Fibroblast of skin of left quadriceps (primary cell): Measurements from ENCODE around the gene PDK3.

Experiments used
- DNase-seq, 2 experiments: peaks; one replicate each; pipeline ENCODE4 v3.0.0-alpha.2; 2013; ENCODE audit warnings: low read depth in 2 of 2

The PDK3 gene

DNA sequence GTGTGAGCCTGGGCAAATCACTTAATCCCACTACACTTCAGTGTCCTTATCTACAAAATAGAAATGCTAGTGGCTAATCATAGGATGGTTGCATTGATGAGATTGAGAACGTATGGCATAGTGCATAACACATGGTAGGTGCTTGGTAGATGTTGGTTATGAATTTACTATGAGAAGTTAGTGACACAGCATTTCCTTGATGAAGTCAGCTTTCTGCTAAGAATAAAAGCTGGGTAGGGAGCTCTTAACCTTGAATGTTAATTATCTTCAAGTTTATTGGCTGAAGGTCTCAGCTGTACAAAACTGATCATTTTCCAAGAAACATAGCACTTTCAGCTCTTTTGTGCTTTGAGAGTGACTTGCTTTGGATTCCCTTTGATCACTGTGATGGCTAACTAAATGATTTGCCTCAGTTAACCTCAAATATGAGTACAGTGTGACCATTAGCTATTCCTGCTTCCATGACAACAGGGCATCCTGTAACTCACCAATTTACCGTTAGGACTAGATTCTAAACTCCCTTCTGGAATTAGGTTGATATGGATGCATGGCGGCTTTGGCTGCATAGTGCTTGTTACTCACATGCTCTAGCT is 17.8 kb downstream of the PDK3 start:
- DNase-seq = no peak

DNA sequence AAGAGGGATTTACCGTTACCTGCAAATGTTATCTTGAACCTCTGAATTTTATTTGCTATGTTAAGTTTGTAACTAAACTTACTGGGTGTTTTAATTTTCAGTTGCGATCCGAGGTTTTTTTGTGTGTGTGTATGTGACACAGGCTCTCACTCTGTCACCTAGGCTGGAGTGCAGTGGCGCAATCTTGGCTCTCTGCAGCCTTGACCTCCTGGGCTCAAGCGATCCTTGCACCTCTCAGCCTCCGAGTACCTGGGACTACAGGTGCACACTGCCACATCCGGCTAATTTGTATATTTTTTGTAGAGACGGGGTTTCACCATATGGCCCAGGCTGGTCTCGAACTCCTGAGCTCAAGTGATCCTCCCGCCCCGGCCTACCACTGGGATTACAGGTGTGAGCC is 18.5 kb downstream of the PDK3 start:
- no peak for DNase-seq

DNA sequence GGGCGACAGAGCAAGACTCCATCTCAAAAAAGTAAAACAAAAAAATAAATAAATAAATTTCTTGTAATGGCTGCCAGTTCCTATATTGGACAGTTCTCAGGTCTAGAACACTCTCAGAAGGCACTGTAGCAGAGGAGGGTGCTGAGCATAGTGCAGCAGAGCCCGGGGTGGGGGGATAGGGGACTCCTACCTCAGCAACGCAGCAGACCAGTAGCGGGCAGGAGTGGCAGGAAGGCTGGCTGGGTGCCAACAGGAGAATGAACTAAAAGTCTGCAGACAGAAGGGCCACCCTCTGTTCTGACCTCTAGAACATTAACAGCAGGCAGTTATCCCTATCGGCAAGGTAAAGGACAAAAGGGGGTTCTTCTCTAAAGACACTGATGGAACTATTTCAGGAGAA is 20.2 kb downstream of the PDK3 start:
- DNase-seq = no peak

DNA sequence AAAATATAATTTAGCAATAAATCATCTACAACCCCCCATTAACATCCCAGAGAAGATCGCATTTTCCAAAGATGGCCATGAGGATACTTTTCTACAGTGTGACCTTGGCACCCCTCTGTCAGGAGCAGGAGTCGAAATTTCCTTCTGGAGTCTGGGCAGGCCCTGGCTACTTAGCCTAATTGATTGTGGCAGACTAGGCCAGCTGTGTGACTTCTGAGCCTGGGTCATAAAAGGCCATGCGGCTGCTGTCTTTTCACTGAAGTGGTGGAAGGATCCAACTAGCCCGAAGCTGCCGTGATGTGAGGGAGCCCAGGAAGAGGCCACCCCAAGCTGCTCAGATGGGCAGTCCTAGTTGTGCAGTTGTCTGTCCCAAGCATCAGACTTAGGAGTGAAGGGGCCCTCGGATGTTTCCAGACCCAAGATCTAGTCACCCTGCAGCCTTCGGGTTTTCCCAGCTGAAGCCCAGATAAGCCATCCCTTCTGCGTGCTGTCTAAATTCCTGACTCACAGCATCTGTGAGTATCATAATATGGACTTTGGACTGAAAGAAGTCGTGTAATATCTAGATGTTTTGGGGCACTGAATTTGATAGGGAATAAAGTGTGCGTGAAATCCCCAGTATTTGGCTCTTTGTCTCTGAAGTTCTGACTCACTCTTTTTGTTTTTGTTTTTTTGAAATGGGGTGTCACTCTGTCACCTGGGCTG is 21.0 kb downstream of the PDK3 start:
- no peak for DNase-seq

DNA sequence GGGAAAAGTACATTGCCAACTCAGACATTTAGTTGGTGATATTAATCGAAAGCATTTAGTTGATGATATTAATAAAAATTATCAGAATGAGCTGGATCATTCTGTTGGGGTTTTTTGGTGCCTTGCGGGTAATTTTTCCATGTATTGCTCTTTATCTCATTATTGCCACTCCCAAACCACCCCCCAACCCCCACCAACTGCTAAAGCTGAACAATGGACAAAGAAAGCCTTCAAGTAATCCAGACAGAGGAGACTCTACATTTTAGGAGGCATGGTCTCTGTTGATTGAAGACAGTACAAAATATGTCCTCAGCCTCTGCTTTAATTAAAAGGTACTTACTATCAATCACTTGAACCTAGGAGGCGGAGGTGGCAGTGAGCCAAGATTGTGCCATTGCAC is 22.5 kb downstream of the PDK3 start:
- no peak for DNase-seq

DNA sequence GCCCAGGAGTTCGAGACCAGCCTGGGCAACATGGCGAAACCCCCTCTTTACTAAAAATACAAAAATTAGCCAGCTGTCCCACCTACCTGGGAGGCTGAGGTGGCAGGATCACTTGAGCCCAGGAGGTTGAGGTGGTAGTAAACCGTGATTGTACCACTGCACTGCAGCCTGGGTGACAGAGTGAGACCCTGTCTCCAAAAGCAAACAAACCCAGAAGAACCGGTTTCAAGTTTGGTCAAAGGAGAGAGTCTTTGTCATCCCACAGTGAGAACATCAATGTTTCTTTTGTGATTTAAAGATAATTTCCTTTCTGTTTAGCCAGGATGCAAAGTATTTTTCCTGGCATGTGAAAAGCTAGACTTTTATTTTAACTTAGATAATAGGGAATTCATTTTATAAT is 26.7 kb downstream of the PDK3 start:
- DNase-seq = no peak

DNA sequence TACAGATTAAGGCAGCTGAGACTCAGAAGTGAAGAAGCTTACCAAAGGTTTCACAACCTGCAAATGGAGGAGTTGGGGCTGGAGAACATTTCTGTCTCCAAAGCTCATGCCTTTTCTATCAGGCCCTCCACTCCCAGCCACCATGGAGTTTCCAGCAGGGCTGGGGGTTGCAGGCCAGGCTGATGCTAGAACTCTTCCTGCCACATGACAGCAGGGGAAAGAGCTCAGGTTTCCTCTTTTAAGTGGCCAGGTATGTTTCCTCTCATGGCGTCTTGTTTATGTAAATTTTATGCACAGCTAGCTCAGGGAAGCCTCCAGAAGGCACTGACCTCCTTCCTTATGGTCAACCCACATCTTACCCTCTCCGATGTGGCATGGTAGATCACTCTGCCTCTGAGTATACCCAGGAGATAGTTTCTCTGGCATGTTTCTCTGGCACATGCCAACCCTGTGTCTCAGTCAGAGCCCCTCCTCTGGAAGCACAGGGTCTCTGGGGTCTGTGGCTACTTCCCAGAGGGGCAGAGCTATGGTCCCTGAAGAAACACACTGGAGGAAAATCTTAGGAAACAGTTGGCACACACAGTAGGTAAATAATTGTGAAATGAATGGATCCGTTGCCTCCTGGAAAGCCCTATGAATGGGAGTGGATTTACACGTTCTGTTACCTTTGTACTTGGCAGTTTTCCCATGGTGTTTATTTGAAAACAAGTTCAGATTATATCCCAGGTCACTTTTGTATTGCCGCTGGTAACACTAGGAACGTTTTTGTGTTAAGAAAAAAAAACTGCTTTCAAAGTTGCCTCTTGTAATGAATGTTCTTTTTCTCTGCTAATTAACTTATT is 28.9 kb downstream of the PDK3 start:
- DNase-seq = no peak

DNA sequence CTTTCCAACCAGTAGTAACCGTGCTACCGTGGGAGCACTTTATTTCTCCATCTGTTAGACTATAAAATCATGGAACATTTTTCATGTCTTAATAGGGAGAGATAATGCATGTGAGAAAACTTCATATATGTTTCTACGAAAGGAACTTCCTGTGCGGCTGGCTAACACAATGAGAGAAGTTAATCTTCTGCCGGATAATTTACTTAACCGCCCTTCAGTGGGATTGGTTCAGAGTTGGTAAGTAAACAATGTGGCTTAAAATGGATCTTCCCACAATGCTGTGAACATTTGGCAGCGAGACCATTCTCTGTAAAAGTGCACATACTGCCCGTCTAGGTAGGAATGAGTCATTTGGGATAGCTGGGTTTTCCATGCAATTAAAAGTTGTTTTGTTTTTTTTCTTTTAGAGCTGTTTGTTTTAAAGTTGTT is 29.6 kb downstream of the PDK3 start:
- peak; percentile 35 to 37 for DNase-seq

DNA sequence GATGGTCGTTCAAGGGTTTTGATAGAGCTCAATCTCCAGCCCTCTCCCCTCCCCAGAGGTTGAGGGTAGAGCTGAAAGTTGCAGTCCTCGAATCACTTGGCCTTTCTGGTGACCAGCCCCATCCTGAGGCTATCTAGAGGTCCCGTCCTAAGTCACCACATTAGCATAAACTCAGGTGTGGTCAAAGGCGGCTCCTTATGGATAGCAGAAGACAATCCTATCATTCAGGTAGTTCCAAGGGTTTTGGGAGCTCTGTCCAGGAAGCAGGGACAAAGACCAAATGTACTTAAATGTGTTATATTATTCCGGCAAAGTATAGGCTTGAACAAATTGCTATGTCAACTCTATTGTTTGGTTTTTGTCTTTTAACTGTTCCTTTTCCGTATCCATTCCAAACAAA is 30.6 kb downstream of the PDK3 start:
- no peak for DNase-seq

DNA sequence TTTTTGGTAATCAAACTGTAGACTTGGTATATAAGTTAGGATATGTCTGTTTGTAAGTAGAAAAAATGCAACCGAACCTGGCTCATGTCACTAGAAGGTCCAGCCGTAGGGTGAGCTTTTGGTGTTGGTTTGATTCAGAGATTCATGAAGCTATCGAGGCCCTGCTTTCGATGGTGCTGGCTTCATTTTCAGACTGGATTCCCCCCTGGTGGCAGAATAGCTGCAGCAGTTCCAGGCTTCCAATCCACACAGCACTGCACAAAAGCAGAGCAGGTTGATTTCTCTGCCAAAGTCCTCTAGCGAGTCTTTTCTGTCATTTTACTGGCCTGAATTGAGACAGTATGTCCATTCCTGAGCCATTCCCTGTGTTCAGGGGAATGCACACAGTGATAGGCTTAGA is 33.1 kb downstream of the PDK3 start:
- DNase-seq = no peak

DNA sequence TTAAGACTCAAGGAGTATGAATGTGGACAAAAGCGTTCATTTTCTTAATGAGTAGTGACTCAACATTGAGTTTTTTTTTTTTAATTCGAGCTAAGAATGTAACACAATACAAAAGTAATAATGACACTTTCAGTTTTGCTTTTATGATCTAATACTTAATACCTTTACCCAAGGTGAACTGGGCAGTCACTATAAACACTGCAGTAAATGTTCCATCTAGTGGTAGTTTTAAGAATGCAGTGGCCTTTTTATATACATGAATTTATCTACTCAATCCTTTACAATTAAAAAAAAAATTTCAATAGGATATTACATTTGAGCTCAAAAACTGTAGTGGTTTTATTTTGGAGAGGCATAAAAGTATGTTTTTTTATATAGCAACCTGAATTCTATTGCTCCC is 33.9 kb downstream of the PDK3 start:
- no peak for DNase-seq

DNA sequence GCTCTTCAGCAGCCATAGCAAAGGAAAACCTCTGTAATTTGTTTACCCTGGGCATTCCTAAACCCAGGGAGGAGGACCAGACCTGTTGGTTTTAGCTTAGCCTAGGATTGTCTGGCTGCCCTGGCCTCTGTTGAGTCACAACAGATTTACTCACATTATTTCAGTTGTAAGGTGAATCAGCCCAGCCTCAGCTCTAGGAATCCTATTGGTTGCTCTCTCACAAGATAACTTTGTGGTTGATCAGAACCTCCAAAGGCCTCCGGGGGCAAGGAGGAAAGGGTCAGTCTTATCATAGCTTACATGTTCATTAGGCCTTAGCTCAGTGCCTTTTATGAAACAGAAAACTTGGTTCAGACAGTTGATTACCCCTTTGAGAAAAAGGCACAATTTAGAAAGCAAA is 41.0 kb downstream of the PDK3 start:
- DNase-seq = no peak

DNA sequence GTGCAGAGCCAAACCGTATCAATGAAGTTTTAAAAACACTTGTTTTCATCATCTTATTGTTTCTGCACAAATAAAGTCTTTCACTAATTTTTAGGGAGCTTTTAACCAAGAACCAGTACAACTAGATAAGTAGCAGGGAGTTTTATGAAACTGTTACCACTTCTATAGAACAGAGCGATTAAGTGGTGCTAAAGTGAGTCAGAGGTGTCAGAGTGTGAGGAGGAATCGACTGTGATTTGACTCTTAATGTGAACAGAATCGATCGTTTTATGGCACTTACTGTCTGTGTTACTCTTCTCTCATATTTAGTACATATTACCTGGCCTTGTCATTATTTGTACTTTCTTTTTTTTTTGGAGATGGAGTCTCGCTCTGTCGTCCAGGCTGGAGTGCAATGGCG is 43.3 kb downstream of the PDK3 start:
- DNase-seq = no peak

DNA sequence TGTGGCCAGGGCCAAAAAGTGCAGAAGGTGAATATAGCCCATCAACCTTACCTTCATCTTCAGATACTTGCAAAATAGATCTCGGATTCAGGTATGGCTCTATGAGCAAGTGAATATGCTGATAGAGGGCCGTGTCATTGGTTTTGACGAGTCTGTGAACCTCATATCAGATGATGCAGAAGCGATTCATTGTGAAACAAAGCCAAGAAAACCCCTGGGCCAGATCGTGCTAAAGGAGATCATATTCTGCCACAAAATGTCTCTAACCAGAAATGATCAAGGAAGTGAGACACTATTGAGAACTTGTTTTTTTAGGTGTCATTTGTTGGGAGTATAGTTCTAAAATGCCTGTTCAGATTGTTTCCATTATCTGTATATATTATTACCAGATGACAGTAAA is 48.3 kb downstream of the PDK3 start:
- no peak for DNase-seq

DNA sequence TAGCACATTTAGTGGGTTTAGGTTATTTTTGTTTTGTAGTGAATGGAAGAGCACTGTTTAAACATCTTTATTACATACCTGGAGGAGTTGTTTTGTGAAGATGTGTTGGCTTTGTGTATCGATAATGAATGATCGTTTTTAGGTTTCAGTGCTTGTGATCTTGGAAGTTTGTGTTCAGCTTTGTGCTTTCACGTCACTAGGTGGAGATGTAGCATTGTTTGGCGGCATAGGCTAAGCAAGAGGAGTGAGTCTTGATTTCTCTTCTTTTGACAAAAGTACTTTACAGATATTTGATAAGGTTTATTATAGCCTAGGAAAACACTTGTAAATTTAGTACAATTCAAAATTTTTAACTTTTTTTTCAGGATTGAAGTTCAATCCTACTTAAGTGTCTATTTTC is 50.4 kb downstream of the PDK3 start:
- DNase-seq = no peak

DNA sequence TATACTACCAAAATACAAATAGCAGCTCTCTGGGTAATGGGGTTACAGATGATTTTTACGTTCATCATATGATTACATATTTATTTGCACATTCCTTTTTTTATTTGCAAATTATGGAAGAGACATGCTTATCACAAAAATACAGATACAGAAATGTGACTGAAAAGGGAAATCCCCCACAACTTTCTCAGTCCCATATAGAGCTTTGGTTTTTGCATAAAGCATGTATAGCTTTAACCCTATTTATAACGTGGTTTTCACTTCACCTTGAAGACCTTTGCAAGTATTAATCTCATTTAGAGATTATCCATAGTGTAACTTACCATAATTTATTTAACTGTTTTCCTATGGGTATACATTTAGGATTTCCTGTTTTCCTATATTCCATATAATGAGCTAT is 55.4 kb downstream of the PDK3 start:
- no peak for DNase-seq

DNA sequence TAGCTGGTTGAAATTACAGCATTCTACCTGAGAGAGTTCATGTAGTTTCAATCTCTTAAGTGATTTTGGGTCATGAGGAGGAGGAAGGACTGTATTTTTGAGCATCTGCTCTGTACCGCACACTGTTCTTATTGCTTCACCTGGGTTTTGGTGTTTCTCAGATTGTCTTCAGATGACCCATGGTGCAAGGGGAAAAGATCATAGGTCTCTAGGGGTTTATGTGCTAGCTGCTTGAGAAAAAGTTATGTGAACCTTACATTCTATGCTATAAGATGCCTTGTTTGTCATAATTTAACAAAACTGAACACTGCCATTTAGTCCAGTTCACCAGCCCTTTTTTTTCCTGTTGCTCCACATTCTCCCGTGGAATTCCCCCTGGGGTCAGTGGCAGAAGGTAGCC is 60.4 kb downstream of the PDK3 start:
- no peak for DNase-seq

DNA sequence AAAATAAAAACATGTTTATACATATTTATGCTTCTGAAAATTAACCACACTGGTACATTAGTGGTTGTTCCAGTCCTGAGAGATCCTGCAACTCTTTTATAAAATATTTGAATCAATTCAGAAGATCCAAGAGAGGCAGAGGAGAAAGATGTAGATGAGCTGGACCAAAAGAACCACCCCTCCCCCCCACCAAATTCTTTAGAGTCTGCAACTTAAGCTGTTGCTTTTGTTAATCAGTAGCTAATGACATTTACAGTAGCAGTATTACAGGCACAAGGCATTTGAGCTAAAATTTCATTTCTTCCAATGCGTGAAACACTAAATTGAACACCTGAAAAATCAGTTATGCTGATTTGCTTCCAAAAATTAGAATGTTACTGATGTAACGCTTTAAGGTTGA is 61.5 kb downstream of the PDK3 start:
- no peak for DNase-seq

DNA sequence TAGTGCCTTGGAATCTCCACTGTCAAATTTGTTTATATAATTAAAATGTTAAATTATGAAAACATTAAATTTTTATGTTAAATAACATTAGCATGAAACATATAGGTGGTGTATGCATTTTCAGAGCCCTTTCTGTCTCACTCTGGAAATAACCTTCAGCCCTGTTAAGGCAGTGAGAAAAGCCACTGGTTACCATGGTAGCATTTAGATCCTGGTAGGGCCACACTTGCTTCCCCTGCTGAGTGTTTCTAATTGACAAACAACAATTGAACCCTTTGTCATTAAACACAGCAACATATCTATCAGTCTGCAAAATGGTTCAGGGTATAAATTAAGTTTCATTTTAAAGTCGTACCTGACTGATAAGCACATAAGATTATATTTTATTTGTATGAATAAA is 63.5 kb downstream of the PDK3 start:
- DNase-seq = no peak

DNA sequence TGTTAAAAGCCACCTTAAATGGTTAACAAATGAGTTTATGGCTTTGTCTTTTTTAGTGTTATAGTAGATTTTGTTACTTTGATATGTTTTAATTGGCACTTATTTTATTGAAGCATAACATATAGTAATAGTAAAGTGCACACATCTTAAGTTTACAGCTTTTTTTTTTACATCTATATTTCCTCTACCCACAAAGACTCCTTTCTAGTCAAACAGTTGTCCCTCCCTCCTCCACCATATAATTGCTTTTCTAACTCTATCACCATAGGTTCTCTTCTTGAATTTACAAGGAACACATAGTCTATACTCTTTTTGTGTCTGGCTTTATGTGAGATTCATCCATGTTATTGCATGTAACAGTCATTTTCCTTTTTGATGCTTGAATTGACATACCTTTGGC is 71.5 kb downstream of the PDK3 start:
- DNase-seq = no peak

DNA sequence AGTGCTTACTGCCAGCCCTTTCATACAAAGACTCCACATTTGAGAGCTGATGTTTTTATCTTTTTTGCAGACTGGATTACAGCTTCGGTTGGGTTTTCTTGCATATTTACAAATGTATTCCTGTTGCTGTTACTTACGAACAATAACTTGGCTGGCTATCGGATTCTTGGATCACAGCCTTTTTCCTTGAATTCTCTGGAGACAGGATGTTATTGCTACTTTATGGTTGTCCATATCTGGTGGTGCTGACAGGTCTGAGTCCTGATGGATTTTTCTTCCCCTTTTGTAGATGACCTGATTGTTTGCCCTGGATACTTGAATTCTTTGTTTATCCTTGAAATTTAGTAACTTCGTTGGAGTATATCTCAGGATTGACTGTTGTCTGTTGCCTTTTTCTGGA is 77.7 kb downstream of the PDK3 start:
- DNase-seq = no peak

DNA sequence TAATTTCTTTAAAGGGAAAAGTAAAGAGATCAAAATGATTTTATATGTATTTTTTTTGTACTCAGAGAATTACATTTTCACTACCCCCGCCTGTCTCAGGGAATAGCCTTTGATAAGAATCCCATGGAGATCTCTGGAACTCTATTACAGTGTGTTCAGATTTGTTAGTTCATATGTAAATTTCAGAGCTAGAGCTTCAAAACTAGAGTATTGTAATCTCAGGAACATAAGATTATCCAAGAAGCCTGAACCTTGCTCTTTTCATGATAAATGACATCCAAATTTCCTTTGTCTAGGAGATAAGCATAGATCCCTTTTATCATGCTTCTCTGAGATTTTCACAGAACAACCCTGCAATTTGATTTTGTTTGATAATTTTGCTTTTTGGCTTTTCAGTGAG is 82.9 kb downstream of the PDK3 start:
- DNase-seq = no peak

DNA sequence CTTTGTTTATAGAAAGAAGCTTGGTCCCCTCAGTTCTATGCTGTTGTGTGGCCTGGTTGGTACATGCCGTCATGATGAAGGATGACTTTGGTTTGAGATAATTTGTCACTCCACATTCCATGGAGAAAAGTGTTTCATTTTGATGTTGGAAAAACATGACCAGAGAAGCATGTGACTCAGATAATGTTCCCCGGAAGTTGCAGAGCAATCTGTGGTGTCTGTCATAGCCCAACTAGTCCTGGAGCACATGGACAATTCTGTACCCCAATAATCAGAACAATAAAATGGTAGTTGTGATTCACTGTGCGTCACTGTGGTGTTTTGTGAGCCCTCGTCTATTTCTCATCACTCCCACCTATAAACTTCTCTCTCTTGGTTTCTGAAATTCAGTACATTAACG is 85.1 kb downstream of the PDK3 start:
- no peak for DNase-seq
